Ecto neural progenitor cell (in vitro differentiated cells): ENCODE results near the gene TEX29.

Experiments used
- DNase-seq: peaks from one replicate; pipeline ENCODE4 v3.0.0-alpha.2; 2018; ENCODE audit warnings: low spot score

The TEX29 gene

DNA sequence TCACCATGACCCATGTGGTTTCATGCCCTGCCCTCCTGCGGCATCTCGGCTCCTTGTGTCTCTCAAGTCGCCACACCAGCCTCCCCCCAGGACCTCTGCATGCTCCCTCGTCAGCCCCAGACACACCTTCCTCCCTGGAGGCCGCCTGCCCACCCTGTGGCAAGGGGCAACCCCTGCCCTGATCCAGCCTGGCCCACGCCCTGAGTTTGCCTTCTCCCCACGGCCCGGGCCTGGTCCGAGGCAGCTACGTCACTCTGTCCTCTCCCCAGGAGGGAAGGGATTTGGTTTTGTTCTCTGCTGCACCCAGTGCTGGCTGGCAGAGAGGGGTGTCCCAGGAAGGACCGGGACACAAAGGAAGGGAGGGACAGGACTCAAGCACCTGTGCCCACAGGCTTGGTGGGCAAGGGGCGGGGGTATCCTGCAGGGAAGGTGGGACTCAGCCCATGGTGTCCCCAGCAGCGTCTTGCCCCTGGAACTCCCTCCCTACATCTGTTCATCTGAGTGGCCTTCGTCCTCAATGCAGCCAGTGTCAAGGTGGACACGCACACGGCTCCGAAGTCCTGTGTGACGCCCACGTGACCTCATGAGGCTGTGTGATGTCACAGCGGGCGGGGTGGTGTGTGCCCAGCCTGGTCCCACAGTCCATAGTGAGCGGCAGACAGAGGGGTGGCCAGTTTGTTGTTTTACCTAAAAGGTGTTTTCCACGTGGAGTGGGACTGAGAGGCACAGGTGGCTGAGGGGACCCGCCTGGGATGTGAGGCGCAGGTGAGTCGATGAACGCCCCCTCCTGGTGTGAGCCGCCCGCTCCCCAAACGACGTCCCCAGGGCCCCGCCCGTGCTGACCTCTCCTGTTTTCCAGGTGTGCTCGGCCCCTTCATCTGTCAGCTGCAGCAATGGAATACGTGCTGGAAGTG lies at the start of gene TEX29:
Gene TEX29 (plus strand): TSS at position 645 of the 914 bp plus-strand sequence. CDS start 249 bp downstream, at position 894.
- DNase-seq = no peak

DNA sequence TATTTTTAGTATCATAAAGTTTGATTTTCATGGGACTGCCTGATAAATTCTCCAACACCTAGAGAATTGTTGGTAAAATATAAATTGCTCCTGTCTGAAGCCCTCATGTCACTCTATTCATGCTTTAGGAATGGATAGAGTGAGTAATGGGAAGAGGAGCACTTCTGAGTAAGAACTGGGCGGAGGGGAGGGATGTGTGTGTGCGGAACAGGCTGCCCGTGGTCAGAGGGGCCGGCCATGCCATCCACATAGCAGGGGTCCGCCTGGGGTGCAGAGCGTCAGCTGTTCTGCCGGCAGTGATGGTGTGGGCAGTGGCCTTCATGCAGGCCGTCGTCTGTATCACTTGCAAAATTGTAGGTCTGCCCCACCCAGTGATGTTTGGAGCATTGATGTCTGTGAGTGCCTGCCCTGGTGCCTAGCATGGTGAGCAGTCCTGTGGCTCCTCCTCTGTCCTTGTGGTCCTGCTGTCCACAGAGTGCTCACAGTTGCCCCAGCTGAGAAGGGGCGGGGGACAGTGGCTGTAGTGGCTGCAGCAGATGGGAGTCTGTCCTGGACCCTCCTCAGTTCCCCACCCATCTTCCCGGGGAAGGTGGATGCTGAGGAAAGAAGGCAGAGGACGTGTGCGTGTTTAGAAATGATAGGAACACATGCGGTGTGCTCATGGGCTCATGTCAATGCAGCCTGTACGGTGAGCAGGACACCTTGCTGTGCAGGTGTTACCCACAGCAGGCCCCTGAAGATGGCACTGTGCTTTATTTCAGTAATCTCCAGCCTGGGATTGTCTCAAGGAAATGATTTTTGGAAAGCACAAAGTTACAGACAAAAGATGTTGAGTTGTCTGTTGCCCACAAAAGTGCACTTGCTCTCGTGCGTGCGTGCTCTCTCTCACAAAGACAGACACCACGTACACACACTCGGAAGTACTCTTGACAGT lies 49.4 kb upstream of the TEX29 start:
- no peak for DNase-seq

DNA sequence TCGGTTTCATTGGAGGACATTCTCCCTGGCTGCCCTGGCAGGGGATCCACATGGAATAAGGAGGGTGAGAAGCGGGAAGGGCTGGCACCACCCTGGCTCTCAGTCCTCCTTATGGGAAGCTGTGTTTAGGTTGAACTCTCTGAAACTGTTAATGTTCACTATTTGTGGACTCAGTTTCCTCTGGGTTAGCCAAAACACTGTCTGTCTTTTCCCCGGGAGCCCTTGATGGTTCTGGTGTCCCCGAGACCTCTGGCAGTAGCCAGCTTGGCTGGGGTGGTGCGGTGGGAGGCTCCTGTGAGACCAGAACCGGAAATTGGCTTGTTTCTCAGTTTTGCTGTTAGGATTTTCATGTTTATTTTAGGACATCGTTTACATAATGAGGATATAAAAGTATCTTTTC lies 48.3 kb upstream of the TEX29 start:
- no peak for DNase-seq

DNA sequence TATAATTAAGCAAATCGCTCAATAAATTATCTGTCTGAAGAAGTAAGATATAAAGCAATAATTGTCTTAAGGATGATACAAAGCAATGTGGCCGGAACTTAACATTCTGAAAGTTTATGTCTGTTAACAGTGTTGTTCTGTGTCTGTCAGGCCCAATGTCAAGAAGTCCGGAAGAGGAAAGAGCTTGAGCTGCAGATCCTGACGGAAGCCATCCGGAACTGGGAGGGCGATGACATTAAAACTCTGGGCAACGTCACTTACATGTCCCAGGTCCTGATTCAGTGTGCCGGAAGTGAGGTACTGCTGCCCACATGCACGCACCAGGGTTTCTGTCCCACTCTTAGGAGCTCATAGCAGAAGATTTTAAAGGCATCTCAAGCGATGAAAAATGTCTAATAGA lies 45.1 kb upstream of the TEX29 start:
- no peak for DNase-seq

DNA sequence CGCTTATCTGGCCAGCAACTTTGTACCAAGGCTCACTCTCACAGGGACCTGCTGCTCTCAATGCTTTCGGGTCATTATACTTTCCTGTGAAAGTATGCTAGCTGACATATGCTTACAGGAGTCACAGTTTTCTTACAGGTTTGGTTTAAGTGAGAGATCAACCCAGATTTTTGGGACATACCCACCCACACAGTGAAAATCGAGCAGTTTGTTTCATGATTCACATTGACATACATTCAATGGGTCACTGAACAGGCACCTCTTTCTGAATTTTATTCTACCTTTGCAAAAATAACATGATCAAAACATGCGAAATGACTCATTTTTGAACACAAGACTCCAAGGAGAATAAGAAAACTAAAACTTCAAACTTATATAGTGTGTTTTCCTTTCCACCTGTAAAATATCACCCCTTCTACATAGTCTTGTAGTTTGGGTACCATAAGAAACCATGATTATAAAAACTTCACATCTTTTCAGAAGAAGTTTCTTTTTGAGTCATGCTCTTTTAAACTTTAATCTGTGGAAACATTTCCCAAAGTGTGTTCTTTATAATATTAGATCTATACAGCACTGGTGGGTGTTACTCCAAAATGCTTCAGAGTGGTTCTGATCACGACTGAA lies 44.3 kb upstream of the TEX29 start:
- DNase-seq = no peak

DNA sequence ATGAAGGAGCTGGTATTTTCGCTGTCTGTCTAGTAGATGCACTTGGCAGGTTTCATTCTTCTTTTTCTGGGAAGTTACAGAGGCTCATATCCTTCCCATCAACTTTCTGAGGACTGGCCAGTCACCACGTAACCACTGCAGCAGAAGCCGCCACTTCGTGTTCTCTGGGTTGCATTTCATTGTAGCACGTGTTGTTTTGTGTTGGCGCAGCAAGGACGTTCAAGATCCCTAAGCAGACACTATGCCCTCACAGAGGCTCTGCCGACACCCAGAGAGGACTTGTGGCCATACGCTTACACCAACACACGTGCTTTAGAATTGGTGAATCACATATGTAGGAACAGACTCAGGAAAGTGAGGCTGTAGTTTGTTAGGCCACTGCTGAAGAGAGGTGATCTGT lies 42.2 kb upstream of the TEX29 start:
- no peak for DNase-seq

DNA sequence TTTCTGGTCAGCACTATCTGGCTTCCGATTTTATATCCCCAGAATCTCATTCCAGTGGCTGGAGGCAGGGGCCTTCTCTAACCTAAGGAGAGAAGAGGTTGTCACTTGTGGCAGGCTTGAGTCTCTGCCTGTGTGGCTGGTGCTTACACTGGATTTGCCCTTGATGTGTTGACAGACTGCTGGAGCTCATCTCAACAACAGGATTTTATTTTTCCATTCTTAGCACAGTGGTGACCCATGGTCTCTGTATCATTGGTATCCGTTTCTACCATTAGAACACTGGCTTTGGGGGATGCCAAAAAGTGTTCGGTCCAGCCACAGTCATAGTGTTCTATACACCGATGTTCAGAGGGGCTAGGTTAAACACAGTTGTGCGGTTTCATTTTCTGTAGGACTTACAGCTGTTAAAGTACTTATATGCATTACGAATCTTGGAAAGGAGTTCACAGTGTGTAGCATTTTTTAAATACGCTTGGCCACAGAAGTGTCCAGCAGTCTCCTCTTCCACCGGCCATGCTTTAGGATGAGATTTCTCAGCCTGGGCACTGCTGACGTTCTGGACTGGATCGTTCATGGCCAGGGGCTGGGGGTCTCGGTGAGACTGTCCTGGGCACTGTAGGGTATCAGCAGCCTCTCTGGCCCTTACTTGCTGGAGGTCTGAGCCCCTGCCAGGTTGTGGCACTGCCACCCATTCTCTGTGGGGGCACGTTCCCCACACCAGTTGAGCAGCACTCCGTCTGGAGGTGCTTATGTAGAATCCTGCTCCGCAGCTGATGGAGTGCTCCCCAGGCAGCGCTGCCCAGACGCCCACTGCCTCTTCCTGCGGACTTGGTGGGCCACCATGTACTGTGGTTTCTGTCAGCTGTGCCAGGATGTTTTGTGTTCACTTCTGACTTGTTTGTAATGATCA lies 41.4 kb upstream of the TEX29 start:
- no peak for DNase-seq

DNA sequence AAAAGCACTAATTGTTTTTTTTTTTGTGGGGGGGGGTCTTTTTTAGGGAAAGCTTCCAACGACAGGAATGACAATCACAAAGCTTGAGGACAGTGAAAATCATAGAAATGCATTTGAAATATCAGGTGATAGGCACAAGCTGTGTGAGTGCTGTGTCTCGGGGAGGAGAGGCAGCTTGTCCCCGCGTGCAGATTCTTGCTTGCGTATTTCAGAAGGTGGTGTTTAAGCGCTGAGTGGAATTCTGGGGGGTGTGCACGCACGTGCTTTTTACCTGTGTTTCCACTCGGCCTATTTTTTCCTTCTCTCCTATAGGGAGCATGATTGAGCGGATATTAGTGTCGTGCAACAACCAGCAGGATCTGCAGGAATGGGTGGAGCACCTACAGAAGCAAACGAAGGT lies 40.2 kb upstream of the TEX29 start:
- DNase-seq = no peak

DNA sequence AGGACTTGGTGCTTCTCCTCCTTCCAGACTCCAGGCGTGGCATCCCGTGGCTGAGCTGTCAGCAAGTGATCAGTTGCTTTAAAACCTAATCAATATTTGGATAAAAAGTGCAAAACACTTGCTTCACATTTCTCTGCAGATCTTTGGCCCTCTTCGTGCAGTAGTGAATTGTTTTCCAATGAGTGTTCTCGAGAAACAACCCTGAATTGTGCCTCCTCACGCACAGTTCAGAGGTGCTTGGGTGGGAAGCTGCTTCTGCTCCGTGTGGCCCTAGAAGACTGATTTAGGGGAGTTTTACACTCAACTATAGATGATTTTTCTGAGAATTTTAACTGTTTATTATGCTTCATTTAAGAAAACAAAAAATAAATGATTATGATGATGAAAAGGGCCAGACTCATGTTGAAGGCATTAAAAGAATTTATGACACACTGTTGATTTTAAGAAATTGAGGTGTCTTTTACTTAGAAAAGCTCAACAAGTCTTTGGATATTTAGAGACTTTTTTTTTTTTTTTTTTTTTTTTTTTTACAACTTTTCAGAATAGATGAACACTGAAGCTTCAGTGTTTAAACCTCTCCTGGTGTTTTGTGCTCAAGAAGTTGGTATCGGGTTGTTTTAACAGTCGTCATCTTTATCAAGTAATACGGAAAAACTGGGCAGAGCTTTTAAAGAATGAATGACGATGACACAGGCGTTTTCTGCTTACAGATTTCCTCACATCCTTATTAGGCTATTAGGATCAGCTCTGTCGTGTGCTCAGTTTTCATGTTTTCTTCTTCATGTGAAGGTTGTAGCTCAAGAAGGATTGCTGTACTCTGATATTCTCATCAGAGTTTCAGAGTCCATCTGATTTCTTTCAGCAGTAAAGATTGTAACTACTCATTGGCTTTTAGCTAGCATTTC lies 39.5 kb upstream of the TEX29 start:
- no peak for DNase-seq

DNA sequence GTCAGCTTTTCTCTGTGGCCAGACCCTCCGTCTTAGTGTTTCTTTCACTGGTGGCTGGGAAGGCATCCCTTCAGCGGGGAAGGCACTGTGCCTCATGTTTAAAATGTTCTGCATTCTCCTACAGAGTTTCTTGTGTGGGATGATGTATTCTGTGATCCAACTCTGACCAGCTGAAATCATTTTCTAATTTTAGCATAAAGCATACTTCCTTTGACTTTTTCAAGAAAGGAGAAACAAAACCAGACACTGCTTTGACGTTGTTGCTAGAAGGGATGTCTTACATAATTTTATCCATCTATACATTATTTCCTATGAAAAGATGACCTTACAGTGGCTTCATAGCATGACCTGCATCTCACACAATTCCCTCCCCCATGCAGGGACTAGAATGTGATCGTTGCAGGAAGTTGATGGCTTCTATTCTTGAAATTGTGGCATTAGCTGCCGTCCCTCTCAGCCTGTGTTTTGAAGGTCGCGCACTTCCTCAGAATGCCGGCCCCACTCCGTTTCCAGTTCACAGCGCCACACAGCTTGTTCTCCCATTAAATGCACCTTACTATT lies 38.6 kb upstream of the TEX29 start:
- DNase-seq = no peak

DNA sequence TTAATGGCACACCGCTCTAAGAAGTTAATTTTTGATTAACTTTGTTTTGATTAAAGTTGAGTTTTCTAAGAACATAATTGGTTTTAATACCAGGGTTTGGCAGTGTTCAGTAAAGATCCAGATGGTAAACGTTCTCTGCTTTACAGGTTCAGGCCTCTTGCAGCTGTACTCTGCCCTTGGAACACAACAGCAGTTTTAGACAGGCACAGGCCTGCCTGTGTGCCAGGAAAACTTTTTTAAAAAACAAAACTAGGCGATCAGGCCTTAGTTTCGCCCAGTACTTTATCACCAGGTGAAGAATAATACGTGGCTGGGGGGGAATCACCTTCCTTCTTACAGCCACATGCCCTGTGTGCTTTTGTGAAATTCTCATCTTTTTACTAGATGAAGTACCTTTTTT lies 38.0 kb upstream of the TEX29 start:
- no peak for DNase-seq

DNA sequence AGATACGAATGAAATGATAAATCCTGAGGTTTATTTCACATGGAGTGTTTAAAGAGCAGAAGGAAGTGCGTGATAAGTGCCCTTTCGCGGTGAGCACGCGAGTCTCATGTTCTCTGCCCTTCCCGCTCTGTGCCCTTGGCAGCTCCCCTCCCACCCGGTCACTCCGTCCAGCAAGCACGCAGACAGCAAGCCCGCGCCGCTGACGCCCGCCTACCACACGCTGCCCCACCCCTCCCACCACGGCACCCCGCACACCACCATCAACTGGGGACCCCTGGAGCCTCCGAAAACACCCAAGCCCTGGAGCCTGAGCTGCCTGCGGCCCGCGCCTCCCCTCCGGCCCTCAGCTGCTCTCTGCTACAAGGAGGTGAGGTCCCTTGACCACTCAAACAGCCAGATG lies 37.4 kb upstream of the TEX29 start:
- no peak for DNase-seq

DNA sequence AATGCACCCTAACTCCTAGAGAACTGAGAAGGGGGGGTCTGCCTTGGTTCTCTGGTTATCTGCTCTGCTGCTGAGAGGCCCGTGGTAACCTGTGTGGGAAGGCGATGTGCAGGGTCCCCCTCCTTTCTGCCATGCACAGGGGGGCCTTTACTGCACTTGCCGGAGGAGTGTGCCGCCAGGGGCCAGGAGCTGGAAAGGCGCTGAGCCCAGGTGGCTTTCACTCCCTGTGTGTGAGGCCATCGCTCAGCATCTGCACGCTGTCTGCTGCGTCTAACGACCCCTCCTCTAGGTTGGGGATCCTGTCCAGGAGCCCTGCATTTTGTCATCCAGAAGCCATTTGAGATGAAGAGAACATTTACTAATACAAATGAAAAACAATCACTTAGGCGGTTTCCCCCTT lies 37.0 kb upstream of the TEX29 start:
- DNase-seq = peak; percentile 30

DNA sequence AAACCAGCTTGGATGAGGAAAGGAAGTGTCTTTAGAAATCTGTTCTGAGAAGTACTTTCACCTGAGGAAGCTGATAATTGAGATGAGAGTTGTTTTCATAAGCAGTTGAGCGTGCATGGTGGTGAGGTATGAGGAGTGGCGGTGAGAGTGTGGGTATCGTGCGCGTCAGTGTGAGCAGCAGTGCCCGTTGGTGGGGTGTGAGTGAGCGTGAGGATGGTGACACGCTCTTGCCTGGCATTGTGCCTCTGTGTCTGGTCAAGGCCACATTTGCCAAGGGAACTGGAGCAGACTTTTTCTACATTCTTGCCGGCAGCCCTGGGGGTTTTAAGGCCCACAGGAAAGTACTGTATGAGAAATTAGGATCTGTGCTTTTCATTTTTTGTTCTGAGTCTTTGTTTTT lies 36.5 kb upstream of the TEX29 start:
- peak; percentile 18 for DNase-seq

DNA sequence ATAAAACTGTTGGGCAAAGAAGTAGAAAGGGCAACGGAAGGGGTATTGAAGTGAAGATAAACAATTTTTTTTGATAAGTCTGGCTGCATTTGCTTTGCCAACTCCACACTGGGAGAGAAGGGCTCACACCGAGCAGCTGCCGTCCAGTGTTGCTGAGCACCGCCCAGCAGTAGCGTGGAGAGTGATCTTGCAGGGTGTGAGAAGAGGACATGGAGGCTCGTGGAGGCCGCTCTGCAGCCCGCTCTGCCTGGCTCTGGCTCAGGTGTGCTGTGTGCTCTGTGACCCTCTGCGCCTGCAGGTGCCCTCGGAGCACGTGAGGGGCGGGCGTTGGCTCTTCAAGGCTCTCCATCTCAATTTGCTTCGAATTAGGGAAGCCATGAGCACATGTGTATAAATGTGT lies 35.9 kb upstream of the TEX29 start:
- no peak for DNase-seq

DNA sequence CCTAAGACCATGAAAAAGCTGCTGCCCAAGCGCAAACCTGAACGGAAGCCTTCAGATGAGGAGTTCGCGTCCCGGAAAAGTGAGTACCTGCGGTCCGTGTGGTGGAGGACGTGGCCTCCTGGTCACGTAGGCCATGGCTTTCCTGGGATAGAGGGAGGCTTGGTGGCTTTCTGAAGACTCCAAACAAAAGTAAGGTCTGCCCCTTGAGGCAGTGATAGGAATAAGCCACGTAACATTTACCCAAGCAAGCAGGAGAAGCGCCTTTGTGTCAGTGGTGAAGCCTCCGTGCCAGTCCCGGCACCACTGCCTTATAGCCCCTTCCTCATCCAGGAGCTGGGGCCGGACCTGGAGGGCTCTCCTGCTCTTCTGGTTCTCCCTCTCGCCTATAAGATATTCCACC lies 34.3 kb upstream of the TEX29 start:
- DNase-seq = no peak

DNA sequence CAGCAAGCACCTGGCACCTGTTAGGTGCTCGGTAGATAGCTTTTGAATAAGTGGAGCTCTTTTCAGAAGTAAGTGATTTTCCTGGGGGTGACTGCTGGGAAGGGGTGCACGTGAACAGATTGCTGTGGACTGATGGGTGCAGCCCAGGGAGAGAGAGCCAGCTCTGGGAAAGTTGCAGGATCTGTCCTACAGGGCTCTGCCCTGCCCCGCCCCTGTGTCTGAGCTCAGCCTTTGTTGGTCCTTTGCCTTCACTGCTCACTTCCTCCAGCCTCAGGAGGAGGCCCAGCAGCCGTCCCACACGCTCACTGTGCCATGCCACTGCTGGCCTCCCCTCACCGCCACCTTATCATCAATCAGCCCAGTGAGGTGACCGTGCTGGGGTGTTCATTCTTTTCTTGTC lies 33.7 kb upstream of the TEX29 start:
- no peak for DNase-seq

DNA sequence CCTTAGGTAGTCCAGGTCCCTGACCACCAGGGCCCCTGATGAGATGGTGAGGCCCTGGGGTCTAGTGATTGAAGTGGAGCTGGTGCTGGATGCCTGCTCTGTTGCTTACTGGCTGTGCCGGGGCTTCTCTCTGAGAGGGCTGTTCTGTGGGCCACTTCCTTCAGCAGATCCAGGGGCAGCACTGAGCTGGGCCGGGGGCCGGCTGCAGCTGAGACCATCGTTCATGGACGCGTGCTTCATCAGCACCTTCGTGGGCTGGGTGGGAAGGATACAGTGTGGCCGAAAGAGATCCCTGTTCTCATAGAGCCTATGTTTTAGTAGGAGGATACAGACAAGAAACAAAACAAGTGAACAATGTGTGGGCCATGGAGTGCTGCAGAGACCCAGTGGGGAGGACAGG lies 33.2 kb upstream of the TEX29 start:
- no peak for DNase-seq

DNA sequence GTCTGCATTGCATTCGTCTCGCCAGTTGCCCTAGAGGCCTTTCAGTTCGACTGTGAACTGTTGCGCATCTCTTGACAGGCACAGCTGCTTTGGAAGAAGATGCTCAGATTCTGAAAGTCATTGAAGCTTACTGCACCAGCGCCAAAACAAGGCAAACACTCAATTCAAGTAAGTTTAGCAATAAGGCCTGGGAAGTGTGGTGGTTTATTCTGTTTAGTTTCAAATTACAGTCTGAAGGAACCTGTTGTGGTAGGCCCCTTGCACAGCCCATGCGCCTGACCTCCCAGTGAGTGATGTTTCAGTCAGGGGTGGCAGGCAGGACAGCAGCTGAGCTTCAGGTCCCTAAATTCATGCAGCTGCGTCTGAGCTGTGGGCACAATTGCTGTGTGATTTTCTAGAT lies 32.2 kb upstream of the TEX29 start:
- DNase-seq = no peak

DNA sequence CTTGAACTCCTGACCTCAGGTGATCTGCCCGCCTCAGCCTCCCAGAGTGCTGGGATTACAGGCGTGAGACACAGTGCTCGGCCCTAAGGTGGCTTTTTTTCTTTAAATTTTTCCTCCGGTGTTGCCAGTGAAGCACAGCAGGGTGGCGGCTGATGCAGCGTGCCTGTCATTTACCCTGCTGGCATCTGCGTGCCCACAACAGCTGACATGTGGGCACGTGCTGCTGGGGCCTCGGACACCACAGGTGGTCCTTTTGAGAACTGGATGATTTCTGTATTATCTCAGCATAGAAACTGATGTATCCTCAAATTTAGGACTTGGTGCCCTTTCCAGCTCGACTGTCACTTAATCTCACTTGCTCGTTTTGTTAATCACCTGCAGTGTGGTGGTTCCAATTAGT lies 31.2 kb upstream of the TEX29 start:
- no peak for DNase-seq
